Mucosa of descending colon (tissue), 3 donors: ENCODE measurements around the gene ADCK1. TPM values are rescaled to one million over a fixed set of nuclear protein-coding genes. Genes with fewer than 3 reads are reported as not detected.

ENCODE experiments used
- ATAC-seq: fragments of 200-7000 bp; cut with Tn5 transposase; one replicate; pipeline ENCODE4 v1.9.1; 2020; ENCODE audit warnings: mild to moderate bottlenecking, moderate library complexity
- DNase-seq, 3 donors: peaks; one replicate each; pipeline ENCODE4 v3.0.0-alpha.2; 2020
- H3K36me3 ChIP-seq: fragments of 200-600 bp; one replicate; pipeline ENCODE4 v1.8.0; 2021; ENCODE audit warnings: low read depth, mild to moderate bottlenecking
- H3K4me1 ChIP-seq: fragments of 200-600 bp; one replicate; pipeline ENCODE4 v1.8.0; 2021; ENCODE audit warnings: low read depth, mild to moderate bottlenecking
- H3K4me3 ChIP-seq: fragments of 200-600 bp; one replicate; pipeline ENCODE4 v1.8.0; 2021; ENCODE audit warnings: mild to moderate bottlenecking
- H3K9me3 ChIP-seq: fragments of 200-600 bp; one replicate; pipeline ENCODE4 v1.8.0; 2021; ENCODE audit warnings: mild to moderate bottlenecking
- intact Hi-C, 2 donors: fragments of 100-400 bp; cut with DNase I in 1 of 2; cut with micrococcal nuclease in 1 of 2; formaldehyde crosslinking; loops; one replicate each; pipeline versions ENCODE4 v1.11.0 to v1.11.1; 2022; cut with DNase I, micrococcal nuclease
- total RNA-seq, 3 donors: library from RNA; stranded (reverse); fragmentation: NEBNext Ultra II Directional in 2 of 3; extraction: Animal tissue kit (Norgen Biotek cat#: 25700) in 2 of 3; gene quantifications; one replicate each; pipeline versions ENCODE4 v1.2.1 to v1.2.4, GENCODE V29; 2021 to 2023
- TF ChIP-seq, protein P1 (sequence below): fragments of 200-600 bp; IDR thresholded peaks from one replicate; pipeline ENCODE4 v1.8.0; 2022; ENCODE audit warnings: antibody characterized with exemption, mild to moderate bottlenecking
- donor health status: DM: no; HTN: no; CAD: no; lungs with moderate emphysema.
- donor health status: DM: no; HTN: no; CAD: no.
- donor health status: DM: no; HTN: yes; CAD: no.

The ADCK1 gene
- total RNA-seq, 3 donors from 2014 or later, result 9.1 to 15.4 (median 13.6) TPM

DNA sequence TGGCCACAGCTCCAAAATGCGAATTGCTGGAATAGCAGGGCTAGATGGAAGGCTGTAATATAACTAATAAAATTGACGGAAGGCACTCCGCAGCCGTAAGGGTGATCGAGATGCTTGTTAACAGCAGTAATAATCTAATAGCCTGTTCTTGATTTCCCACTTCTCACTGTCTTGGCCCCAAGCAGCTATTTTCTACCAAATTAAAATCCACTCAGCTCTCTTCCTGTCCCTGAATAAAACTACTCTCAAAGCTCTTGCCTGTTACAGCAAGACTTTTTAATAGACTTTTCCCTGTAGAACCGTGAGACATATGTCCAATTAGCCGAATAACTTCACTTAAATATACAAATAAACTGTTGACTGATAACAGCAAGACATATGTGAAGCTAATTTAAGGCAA, 38.0 kb downstream of the ADCK1 start:
- TF ChIP-seq, protein P1, sequence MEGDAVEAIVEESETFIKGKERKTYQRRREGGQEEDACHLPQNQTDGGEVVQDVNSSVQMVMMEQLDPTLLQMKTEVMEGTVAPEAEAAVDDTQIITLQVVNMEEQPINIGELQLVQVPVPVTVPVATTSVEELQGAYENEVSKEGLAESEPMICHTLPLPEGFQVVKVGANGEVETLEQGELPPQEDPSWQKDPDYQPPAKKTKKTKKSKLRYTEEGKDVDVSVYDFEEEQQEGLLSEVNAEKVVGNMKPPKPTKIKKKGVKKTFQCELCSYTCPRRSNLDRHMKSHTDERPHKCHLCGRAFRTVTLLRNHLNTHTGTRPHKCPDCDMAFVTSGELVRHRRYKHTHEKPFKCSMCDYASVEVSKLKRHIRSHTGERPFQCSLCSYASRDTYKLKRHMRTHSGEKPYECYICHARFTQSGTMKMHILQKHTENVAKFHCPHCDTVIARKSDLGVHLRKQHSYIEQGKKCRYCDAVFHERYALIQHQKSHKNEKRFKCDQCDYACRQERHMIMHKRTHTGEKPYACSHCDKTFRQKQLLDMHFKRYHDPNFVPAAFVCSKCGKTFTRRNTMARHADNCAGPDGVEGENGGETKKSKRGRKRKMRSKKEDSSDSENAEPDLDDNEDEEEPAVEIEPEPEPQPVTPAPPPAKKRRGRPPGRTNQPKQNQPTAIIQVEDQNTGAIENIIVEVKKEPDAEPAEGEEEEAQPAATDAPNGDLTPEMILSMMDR, result no peak
- ATAC-seq (no peak), DNase-seq (no peak)
- no peaks in the 10 kb centered on the region for H3K9me3 ChIP-seq
- no peaks in the 10 kb centered on the region for H3K4me1 ChIP-seq
- H3K4me3 ChIP-seq, result no peak overlapping the region
- intact Hi-C loops, result no loop called here
- no peaks in the 10 kb centered on the region for H3K36me3 ChIP-seq

DNA sequence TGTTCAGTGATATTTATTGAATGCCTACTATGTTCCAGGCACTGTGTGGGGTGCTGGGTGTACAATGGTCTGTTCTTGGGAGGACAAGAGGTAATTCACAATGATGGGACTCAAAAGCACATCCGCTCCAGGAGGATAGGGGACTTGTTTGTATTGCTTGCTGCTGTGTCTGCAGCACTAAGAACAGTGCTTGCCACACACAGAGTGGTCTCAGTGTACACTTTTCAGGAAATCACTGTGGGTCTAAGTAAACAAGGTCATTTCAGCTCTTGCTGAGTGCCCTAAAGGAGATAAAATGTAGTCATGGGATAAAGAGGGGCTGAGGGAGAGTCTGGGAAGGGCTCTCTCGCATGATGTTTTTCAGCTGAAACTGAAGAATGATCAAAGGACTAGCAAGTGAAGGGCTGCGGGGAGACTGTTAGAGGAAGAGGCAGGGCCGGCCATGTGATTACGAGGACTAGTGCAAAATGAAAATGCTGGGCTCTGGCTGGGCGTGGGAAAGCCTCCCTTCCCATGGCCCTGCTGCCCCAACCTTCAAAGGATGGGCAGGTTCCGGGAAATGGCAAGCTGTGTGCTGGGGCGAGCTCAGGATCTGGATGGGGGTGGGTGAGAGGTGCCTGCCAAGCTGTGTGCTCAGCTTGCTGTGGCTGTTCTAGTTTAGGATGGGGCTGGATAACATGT, 39.1 kb downstream of the ADCK1 start:
- Histone ChIP-seq H3K4me3 (no peak overlapping the region), H3K36me3 (no peaks in the 10 kb centered on the region), H3K9me3 (no peaks in the 10 kb centered on the region), H3K4me1 (no peaks in the 10 kb centered on the region)
- intact Hi-C loops, result no loop called here
- ATAC-seq (no peak), DNase-seq (no peak)
- TF ChIP-seq, protein P1, result no peak

DNA sequence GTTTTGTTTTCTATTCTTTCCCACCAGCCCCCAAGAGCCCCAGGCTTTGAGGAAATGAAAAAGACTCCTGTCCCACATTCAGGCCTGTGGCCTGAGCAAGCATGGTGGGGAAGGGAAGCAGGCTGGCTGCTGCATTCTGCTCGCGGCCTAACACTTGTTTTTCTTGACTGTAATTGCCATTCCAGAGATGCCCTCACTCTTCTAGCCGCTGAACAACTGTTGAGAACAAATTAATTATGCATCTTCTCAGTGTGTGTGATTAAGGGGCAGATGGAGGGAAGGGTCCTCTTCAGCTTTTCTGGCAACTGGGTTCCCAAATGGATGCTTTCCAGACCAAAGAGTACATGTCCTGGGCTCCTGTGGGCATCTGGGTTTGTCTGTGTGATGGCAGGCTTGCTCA, 43.3 kb downstream of the ADCK1 start:
- DNase-seq, result no peak
- Histone ChIP-seq H3K36me3 (no peaks in the 10 kb centered on the region), H3K9me3 (no peaks in the 10 kb centered on the region), H3K4me3 (no peak overlapping the region), H3K4me1 (no peaks in the 10 kb centered on the region)
- TF ChIP-seq, protein P1, result no peak
- no peak for ATAC-seq
- intact Hi-C loops, result no loop called here

DNA sequence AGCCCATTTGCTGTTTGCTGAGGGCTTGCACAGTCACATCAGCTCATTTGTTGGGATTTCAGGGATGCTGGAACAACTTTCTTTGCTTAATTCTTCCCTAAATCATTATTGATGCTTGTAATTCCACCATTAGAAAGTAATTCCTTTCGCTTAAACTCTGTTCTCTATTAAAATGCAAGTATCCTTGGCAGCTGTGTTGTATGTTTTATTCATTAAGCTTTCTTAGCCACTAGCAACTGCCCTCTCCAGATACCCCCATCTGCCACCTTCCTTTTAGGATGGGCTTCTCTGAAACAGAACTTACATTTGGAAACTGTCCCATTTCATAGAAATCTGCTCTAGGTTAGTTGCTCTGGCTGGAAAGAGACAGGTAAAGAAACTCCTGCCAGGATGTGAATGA, 43.7 kb downstream of the ADCK1 start:
- Histone ChIP-seq H3K4me1 (no peaks in the 10 kb centered on the region), H3K36me3 (no peaks in the 10 kb centered on the region), H3K9me3 (no peaks in the 10 kb centered on the region), H3K4me3 (no peak overlapping the region)
- intact Hi-C loops, result no loop called here
- DNase-seq (no peak), ATAC-seq (no peak)
- TF ChIP-seq, protein P1, result no peak

DNA sequence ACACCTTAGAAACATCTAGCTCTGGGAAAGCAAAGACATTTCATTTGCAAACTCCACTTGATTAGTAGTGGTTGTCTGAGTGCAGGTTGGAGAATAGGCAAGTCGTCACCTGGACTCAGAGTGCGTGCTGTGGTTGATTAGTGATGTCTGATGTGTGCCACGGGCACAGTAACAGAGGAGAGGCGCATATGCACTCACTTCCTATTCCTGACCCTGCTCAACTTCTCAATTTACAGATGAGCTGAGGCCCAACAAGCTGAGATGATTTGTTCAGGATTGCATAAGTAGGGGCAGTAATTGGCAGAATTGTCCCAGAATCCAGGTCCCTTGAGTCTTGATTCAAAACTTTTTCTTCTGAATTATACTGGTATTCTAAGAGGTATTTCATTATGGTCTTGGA, 44.9 kb downstream of the ADCK1 start:
- Histone ChIP-seq H3K4me1 (no peaks in the 10 kb centered on the region), H3K9me3 (no peaks in the 10 kb centered on the region), H3K36me3 (no peaks in the 10 kb centered on the region), H3K4me3 (no peak overlapping the region)
- intact Hi-C loops, result no loop called here
- TF ChIP-seq, protein P1, result no peak
- ATAC-seq (no peak), DNase-seq (no peak)

DNA sequence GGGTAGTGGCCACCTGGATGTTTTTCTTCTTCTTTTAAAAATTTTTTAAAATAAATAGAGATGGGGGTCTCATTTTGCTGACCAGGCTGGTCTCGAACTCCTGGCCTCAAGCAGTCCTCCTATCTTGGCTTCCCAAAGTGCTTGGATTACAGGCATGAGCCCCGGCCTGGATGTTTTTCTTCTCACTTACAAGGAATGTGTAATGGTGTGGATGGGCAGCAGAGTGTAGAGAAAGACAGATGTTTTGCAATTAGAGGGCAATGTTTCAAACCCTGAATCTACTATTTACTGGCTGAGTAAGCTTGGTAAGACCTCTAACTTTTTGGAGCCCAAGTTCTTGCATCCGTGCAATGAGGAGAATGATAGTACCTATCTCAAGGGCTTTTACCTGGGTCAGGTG, 48.1 kb downstream of the ADCK1 start:
- TF ChIP-seq, protein P1, result no peak
- no peaks in the 10 kb centered on the region for H3K36me3 ChIP-seq
- H3K4me1 ChIP-seq, result no peaks in the 10 kb centered on the region
- no peak overlapping the region for H3K4me3 ChIP-seq
- no peak for ATAC-seq
- H3K9me3 ChIP-seq, result no peaks in the 10 kb centered on the region
- no peak for DNase-seq
- intact Hi-C loops, result no loop called here
